Neutrophil (primary cell): ENCODE results near the gene LRRC73.

Experiments
- H3K27ac ChIP-seq: fragments of 200-600 bp; sonication (generic); 2 replicates; pipeline ENCODE4 v1.5.1; 2016; ENCODE audit warnings: mild to moderate bottlenecking, moderate library complexity
- H3K27me3 ChIP-seq: fragments of 200-600 bp; sonication (generic); 2 replicates; pipeline ENCODE4 v1.6.0; 2016; ENCODE audit warnings: mild to moderate bottlenecking
- H3K36me3 ChIP-seq: fragments of 200-600 bp; sonication (generic); 2 replicates; pipeline ENCODE4 v1.5.1; 2017
- H3K4me1 ChIP-seq, 2 experiments: fragments of 200-600 bp in 1 of 2; sonication (generic) in 1 of 2; 1 replicate in 1 of 2; 2 replicates in 1 of 2; pipeline versions ENCODE4 v1.5.1 to v1.6.1; 2013 to 2016; ENCODE audit warnings: low read depth in 1 of 2, low read length in 1 of 2, mild to moderate bottlenecking in 1 of 2, moderate library complexity in 1 of 2; ENCODE audit not compliant: control insufficient read depth in 1 of 2, insufficient read depth in 1 of 2
- H3K4me3 ChIP-seq, 2 experiments: fragments of 200-600 bp in 1 of 2; sonication (generic) in 1 of 2; 1 replicate in 1 of 2; 2 replicates in 1 of 2; pipeline ENCODE4 v1.5.1; 2013 to 2016; ENCODE audit warnings: low read depth in 1 of 2, low read length in 1 of 2, mild to moderate bottlenecking in 1 of 2, moderate library complexity in 1 of 2
- H3K9me3 ChIP-seq: fragments of 200-600 bp; sonication (generic); 2 replicates; pipeline ENCODE4 v1.5.1; 2016
- CTCF ChIP-seq: fragments of 200-600 bp; sonication (generic); IDR thresholded peaks from 2 replicates; pipeline ENCODE4 v1.5.1; 2016; ENCODE audit warnings: antibody characterized with exemption

The LRRC73 gene

GRCh38 chr6:43509142-43509983 is 783 bp downstream of the LRRC73 start:
- Histone ChIP-seq H3K27me3 (peaks cover 40% of the 10 kb centered on the region), H3K36me3 (peaks cover 57% of the 10 kb centered on the region), H3K4me1 (peaks cover 15 to 24% of the 10 kb centered on the region in 2 experiments), H3K27ac (peak overlapping the region; percentile 49), H3K9me3 (no peaks in the 10 kb centered on the region), H3K4me3 (peak overlapping the region; percentile 61 to 80)
- TF ChIP-seq CTCF = no peak

- Histone ChIP-seq H3K4me3 (no peak overlapping the region), H3K9me3 (no peaks in the 10 kb centered on the region), H3K27me3 (peaks cover 40% of the 10 kb centered on the region), H3K27ac (no peak overlapping the region), H3K4me1 (peaks cover 12 to 23% of the 10 kb centered on the region in 2 experiments), H3K36me3 (peaks cover 56% of the 10 kb centered on the region)
- TF ChIP-seq CTCF = no peak
These were observed 1.5 kb downstream of the LRRC73 start for GRCh38 chr6:43508481-43509141.

- Histone ChIP-seq H3K9me3 (no peaks in the 10 kb centered on the region), H3K4me1 (peaks cover 12 to 23% of the 10 kb centered on the region in 2 experiments), H3K4me3 (no peak overlapping the region), H3K36me3 (peaks cover 56% of the 10 kb centered on the region), H3K27me3 (peaks cover 40% of the 10 kb centered on the region), H3K27ac (no peak overlapping the region)
- TF ChIP-seq CTCF = peak; percentile 91
These were observed 3.3 kb downstream of the LRRC73 start for GRCh38 chr6:43506667-43507471.

GRCh38 chr6:43506171-43506570 is 4.0 kb downstream of the LRRC73 start:
- peaks cover 12 to 23% of the 10 kb centered on the region in 2 experiments for H3K4me1 ChIP-seq
- H3K36me3 ChIP-seq = peaks cover 56% of the 10 kb centered on the region
- H3K9me3 ChIP-seq = no peaks in the 10 kb centered on the region
- H3K4me3 ChIP-seq = no peak overlapping the region
- no peak for TF ChIP-seq CTCF
- H3K27ac ChIP-seq = no peak overlapping the region
- H3K27me3 ChIP-seq = peaks cover 40% of the 10 kb centered on the region

GRCh38 chr6:43505718-43506117 is 4.4 kb downstream of the LRRC73 start:
- Histone ChIP-seq H3K36me3 (peaks cover 56% of the 10 kb centered on the region), H3K4me3 (no peak overlapping the region), H3K9me3 (no peaks in the 10 kb centered on the region), H3K27me3 (peaks cover 40% of the 10 kb centered on the region), H3K4me1 (peaks cover 12 to 23% of the 10 kb centered on the region in 2 experiments), H3K27ac (no peak overlapping the region)
- no peak for TF ChIP-seq CTCF
